T-cell (primary cell): ENCODE data around the gene ID1. TPM values are rescaled to one million over a fixed set of nuclear protein-coding genes. Genes with fewer than 3 reads are reported as not detected.

Source experiments
- ATAC-seq, 4 experiments: fragments of 200-7000 bp in 3 of 4; fragments of 150-1000 bp in 1 of 4; cut with Tn5 transposase; replicated peaks in 1 of 4; 1 replicate in 3 of 4; 2 replicates in 1 of 4; pipeline ENCODE4 v1.10.0; 2021; ENCODE audit warnings: moderate library complexity in 3 of 4, mild to moderate bottlenecking in 2 of 4, moderate number of reproducible peaks in 1 of 4
- CTCF ChIA-PET, 2 donors: fragments of 300-600 bp; sonication (Branson Sonifier 250); formaldehyde crosslinking; loops; one replicate each; lab custom pipeline; 2022; ENCODE audit warnings: antibody characterized with exemption in 2 of 2; lab: Charles Lee
- POLR2A ChIA-PET, 2 donors: fragments of 300-600 bp; sonication (Branson Sonifier 250); formaldehyde crosslinking; loops; one replicate each; lab custom pipeline; 2022; ENCODE audit warnings: antibody characterized with exemption in 2 of 2; lab: Charles Lee
- DNase-seq, 35 experiments: peaks; one replicate each; pipeline versions ENCODE4 v3.0.0 to v3.0.0-alpha.2; 2013 to 2023
- H3K27ac ChIP-seq: one replicate; pipeline ENCODE4 v1.5.1; 2013; ENCODE audit warnings: low read length
- H3K27me3 ChIP-seq, 2 experiments: replicated peaks in 1 of 2; 1 replicate in 1 of 2; 2 replicates in 1 of 2; pipeline versions ENCODE4 v1.6.1 to v1.7.0; 2013; ENCODE audit warnings: low read length in 1 of 2, mixed read lengths in 1 of 2; ENCODE audit not compliant: control insufficient read depth in 2 of 2, insufficient read depth in 2 of 2; ENCODE audit errors: extremely low read depth in 1 of 2
- H3K36me3 ChIP-seq, 2 donors: 1 replicate in 1 of 2; 2 replicates in 1 of 2; pipeline versions ENCODE4 v1.6.1 to v1.7.0; 2013; ENCODE audit warnings: low read length in 1 of 2; ENCODE audit not compliant: control insufficient read depth in 2 of 2, insufficient read depth in 1 of 2; ENCODE audit errors: extremely low read depth in 1 of 2
- H3K4me1 ChIP-seq, 2 experiments: 1 replicate in 1 of 2; 2 replicates in 1 of 2; pipeline versions ENCODE4 v1.6.1 to v1.7.0; 2013; ENCODE audit warnings: low read length in 2 of 2, mixed read lengths in 1 of 2; ENCODE audit not compliant: insufficient read depth in 2 of 2, control insufficient read depth in 1 of 2; ENCODE audit errors: extremely low read depth in 1 of 2
- H3K4me3 ChIP-seq, 2 donors: 1 replicate in 1 of 2; 2 replicates in 1 of 2; pipeline versions ENCODE4 v1.5.1 to v1.7.0; 2013; ENCODE audit warnings: mild to moderate bottlenecking in 2 of 2, low read length in 1 of 2, moderate library complexity in 1 of 2; ENCODE audit not compliant: control insufficient read depth in 1 of 2; ENCODE audit errors: extremely low read depth in 1 of 2
- H3K9me3 ChIP-seq: 2 replicates; pipeline ENCODE4 v1.7.0; 2013
- H3K27ac Mint-ChIP-seq, 2 donors: one replicate each; pipeline ENCODE4 v1.8.0; 2020 to 2021; ENCODE audit warnings: mild to moderate bottlenecking in 2 of 2, mixed read lengths in 2 of 2
- H3K27me3 Mint-ChIP-seq, 2 donors: one replicate each; pipeline ENCODE4 v1.8.0; 2021 to 2022; ENCODE audit warnings: mixed read lengths in 2 of 2
- H3K36me3 Mint-ChIP-seq: one replicate; pipeline ENCODE4 v1.8.0; 2021; ENCODE audit warnings: mixed read lengths
- H3K4me1 Mint-ChIP-seq, 3 donors: one replicate each; pipeline ENCODE4 v1.8.0; 2020 to 2022; ENCODE audit warnings: mixed read lengths in 3 of 3, mild to moderate bottlenecking in 1 of 3
- H3K4me3 Mint-ChIP-seq, 3 donors: one replicate each; pipeline ENCODE4 v1.8.0; 2020 to 2022; ENCODE audit warnings: mild to moderate bottlenecking in 3 of 3, mixed read lengths in 3 of 3, moderate library complexity in 3 of 3
- H3K9me3 Mint-ChIP-seq, 3 donors: one replicate each; pipeline ENCODE4 v1.8.0; 2020 to 2022; ENCODE audit warnings: mixed read lengths in 3 of 3
- WGBS: methylation state at CpG from one replicate; pipeline ENCODE4 v1.1.5; 2013; ENCODE audit warnings: missing lambda C conversion rate; ENCODE audit not compliant: insufficient coverage; 5-methylcytosine and 5-hydroxymethylcytosine counted together
- total RNA-seq, 35 experiments: library from RNA in 6 of 35; stranded (reverse) in 6 of 35; fragments of 120-200 nt in 1 of 35; gene quantifications; one replicate each; pipeline versions ENCODE4 v1.2.1 to v1.2.4 and lab custom pipeline; 2013 to 2026

Gene ID1
- total RNA-seq, 5 donors from 2014 or later (not counting 1 experiment from before 2014, with no cell fraction given), result 1.4 to 11.2 (median 2.2) TPM

GRCh38 chr20:31564284-31564683 lies 40.8 kb upstream of the ID1 start:
- POLR2A ChIA-PET, result interaction anchor here in 1 of 2 donors (0.7 kb wide), 1 partner anchor 49 kb away, joined by 5 read pairs; no protein-coding TSS in a partner anchor
- no peak for ATAC-seq
- H3K36me3 Mint-ChIP-seq, result peaks cover 22% of the 10 kb centered on the region

GRCh38 chr20:31565699-31566318 lies 39.3 kb upstream of the ID1 start:
- Histone ChIP-seq H3K27ac (no peak overlapping the region), H3K4me3 (no peak overlapping the region), H3K27me3 (no peaks in the 10 kb centered on the region), H3K9me3 (no peaks in the 10 kb centered on the region), H3K36me3 (peaks cover 12 to 47% of the 10 kb centered on the region in 2 donors), H3K4me1 (peaks cover 0 to 18% of the 10 kb centered on the region in 2 experiments)
- H3K36me3 Mint-ChIP-seq, result peaks cover 17% of the 10 kb centered on the region
- no peak overlapping the region for H3K4me3 Mint-ChIP-seq
- H3K27me3 Mint-ChIP-seq, result no peaks in the 10 kb centered on the region
- peaks cover 6 to 15% (median 7%) of the 10 kb centered on the region in 3 donors for H3K4me1 Mint-ChIP-seq
- H3K9me3 Mint-ChIP-seq, result no peaks in the 10 kb centered on the region
- 100% methylated on average over 3 of the region's 6 CpGs for WGBS
- ChIA-PET POLR2A (interaction anchor here in 1 of 2 donors (0.5 kb wide), 1 partner anchor 12 kb away, joined by 5 read pairs; no protein-coding TSS in a partner anchor), CTCF (interaction anchor here (0.7 to 5.5 kb wide), 7 partner anchors 8 to 158 kb away, joined by 3 to 70 read pairs (median 4); partner anchors contain the start of gene BCL2L1 (in 1 of the 2))
- no peak for ATAC-seq
- DNase-seq, result no peak
- no peak overlapping the region for H3K27ac Mint-ChIP-seq

More at GRCh38 chr20:31564284-31564683, 40.8 kb upstream of the ID1 start:
- H3K27me3 ChIP-seq, result no peaks in the 10 kb centered on the region
- peaks cover 14 to 21% (median 16%) of the 10 kb centered on the region in 3 donors for H3K4me1 Mint-ChIP-seq
- no peaks in the 10 kb centered on the region for H3K9me3 ChIP-seq
- peaks cover 0 to 27% of the 10 kb centered on the region in 2 experiments for H3K4me1 ChIP-seq
- no peak overlapping the region for H3K27ac Mint-ChIP-seq
- peaks cover 12 to 55% of the 10 kb centered on the region in 2 donors for H3K36me3 ChIP-seq
- no peak for DNase-seq
- CTCF ChIA-PET, result interaction anchor here in 1 of 2 donors (8.9 kb wide), 1 partner anchor 48 kb away, joined by 139 read pairs; no protein-coding TSS in a partner anchor
- no peaks in the 10 kb centered on the region for H3K27me3 Mint-ChIP-seq
- H3K4me3 Mint-ChIP-seq, result no peak overlapping the region
- no peaks in the 10 kb centered on the region for H3K9me3 Mint-ChIP-seq
- no peak overlapping the region for H3K27ac ChIP-seq
- 95% methylated on average over 4 of the region's 6 CpGs for WGBS
- H3K4me3 ChIP-seq, result no peak overlapping the region

DNA sequence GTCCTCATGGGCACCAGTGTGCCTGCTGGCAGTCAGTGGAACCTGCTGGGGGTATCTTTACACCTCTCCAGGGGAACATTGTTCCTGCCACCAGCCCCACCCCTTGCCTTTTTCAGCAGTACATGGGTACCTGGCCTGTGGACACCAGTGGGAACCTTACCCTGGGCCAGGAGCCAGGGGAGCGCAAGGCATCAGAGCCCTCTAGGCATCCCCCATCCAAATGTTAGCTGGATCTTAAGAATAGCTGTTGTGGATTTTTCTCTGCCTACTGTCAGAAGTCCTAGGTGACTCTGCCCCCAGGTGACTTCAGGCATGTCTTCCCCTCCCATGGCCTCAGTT lies 38.8 kb upstream of the ID1 start:
- ChIA-PET CTCF (interaction anchor here (0.8 to 5.7 kb wide), 4 partner anchors 38 to 157 kb away, joined by 3 to 70 read pairs (median 18); no protein-coding TSS in a partner anchor), POLR2A (interaction anchor here in 1 of 2 donors (0.5 kb wide), 1 partner anchor 11 kb away, joined by 5 read pairs; no protein-coding TSS in a partner anchor)
- ATAC-seq, result no peak
- no peaks in the 10 kb centered on the region for H3K9me3 ChIP-seq
- H3K4me3 ChIP-seq, result no peak overlapping the region
- H3K36me3 Mint-ChIP-seq, result peaks cover 14% of the 10 kb centered on the region
- peaks cover 6 to 13% (median 8%) of the 10 kb centered on the region in 3 donors for H3K4me1 Mint-ChIP-seq
- no CpG with 5 or more reads among the region's 1 CpG for WGBS
- H3K27me3 Mint-ChIP-seq, result no peaks in the 10 kb centered on the region
- H3K27me3 ChIP-seq, result no peaks in the 10 kb centered on the region
- peaks cover 12 to 42% of the 10 kb centered on the region in 2 donors for H3K36me3 ChIP-seq
- peaks cover 0 to 18% of the 10 kb centered on the region in 2 experiments for H3K4me1 ChIP-seq
- H3K27ac ChIP-seq, result no peak overlapping the region
- no peaks in the 10 kb centered on the region for H3K9me3 Mint-ChIP-seq
- no peak for DNase-seq
- H3K4me3 Mint-ChIP-seq, result no peak overlapping the region
- peak overlapping the region in 1 of 2 donors; percentile 71 for H3K27ac Mint-ChIP-seq

- peaks cover 0 to 18% of the 10 kb centered on the region in 2 experiments for H3K4me1 ChIP-seq
- ChIA-PET POLR2A (interaction anchor here in 1 of 2 donors (0.6 kb wide), 1 partner anchor 1212 kb away, joined by 3 read pairs; no protein-coding TSS in a partner anchor), CTCF (interaction anchor here (0.5 to 5.7 kb wide), 9 partner anchors 9 to 108 kb away, joined by 3 to 70 read pairs (median 3); no protein-coding TSS in a partner anchor)
- H3K36me3 ChIP-seq, result peaks cover 9 to 37% of the 10 kb centered on the region in 2 donors
- ATAC-seq, result peak in 1 of 4 experiments; percentile 27
- no peak overlapping the region for H3K4me3 Mint-ChIP-seq
- H3K4me3 ChIP-seq, result no peak overlapping the region
- no peaks in the 10 kb centered on the region for H3K9me3 Mint-ChIP-seq
- no peaks in the 10 kb centered on the region for H3K27me3 Mint-ChIP-seq
- H3K4me1 Mint-ChIP-seq, result peaks cover 6 to 13% (median 11%) of the 10 kb centered on the region in 3 donors
- DNase-seq, result no peak
- peak overlapping the region; percentile 36 to 71 for H3K27ac Mint-ChIP-seq
- H3K9me3 ChIP-seq, result no peaks in the 10 kb centered on the region
- WGBS, result 57% methylated on average over 6 of the region's 14 CpGs
- H3K27ac ChIP-seq, result no peak overlapping the region
- H3K27me3 ChIP-seq, result no peaks in the 10 kb centered on the region
- peaks cover 9% of the 10 kb centered on the region for H3K36me3 Mint-ChIP-seq
Measured at GRCh38 chr20:31566658-31567379, 38.3 kb upstream of the ID1 start.

GRCh38 chr20:31567380-31567720 lies 37.7 kb upstream of the ID1 start:
- DNase-seq (no peak), ATAC-seq (no peak)
- H3K4me3 ChIP-seq, result no peak overlapping the region
- no peaks in the 10 kb centered on the region for H3K27me3 ChIP-seq
- no peak overlapping the region for H3K27ac ChIP-seq
- peaks cover 11 to 18% (median 16%) of the 10 kb centered on the region in 3 donors for H3K4me1 Mint-ChIP-seq
- no peaks in the 10 kb centered on the region for H3K9me3 ChIP-seq
- H3K4me1 ChIP-seq, result peaks cover 0 to 21% of the 10 kb centered on the region in 2 experiments
- peaks cover 9 to 32% of the 10 kb centered on the region in 2 donors for H3K36me3 ChIP-seq
- no peaks in the 10 kb centered on the region for H3K9me3 Mint-ChIP-seq
- H3K27ac Mint-ChIP-seq, result peak overlapping the region; percentile 36 to 48
- H3K36me3 Mint-ChIP-seq, result peaks cover 7% of the 10 kb centered on the region
- no peaks in the 10 kb centered on the region for H3K27me3 Mint-ChIP-seq
- no peak overlapping the region for H3K4me3 Mint-ChIP-seq
- ChIA-PET POLR2A (interaction anchor here in 1 of 2 donors (0.6 kb wide), 1 partner anchor 1212 kb away, joined by 3 read pairs; no protein-coding TSS in a partner anchor), CTCF (interaction anchor here (0.5 to 5.7 kb wide), 9 partner anchors 10 to 110 kb away, joined by 3 to 70 read pairs (median 3); no protein-coding TSS in a partner anchor)
